ENCODE measurements around the gene NPR2. TPM values are rescaled to one million over a fixed set of nuclear protein-coding genes. Genes with fewer than 3 reads are reported as not detected.

Gene NPR2
- total RNA-seq: 10 to 100 TPM; 12.7 to 39.3 (median 34.5) TPM

DNA sequence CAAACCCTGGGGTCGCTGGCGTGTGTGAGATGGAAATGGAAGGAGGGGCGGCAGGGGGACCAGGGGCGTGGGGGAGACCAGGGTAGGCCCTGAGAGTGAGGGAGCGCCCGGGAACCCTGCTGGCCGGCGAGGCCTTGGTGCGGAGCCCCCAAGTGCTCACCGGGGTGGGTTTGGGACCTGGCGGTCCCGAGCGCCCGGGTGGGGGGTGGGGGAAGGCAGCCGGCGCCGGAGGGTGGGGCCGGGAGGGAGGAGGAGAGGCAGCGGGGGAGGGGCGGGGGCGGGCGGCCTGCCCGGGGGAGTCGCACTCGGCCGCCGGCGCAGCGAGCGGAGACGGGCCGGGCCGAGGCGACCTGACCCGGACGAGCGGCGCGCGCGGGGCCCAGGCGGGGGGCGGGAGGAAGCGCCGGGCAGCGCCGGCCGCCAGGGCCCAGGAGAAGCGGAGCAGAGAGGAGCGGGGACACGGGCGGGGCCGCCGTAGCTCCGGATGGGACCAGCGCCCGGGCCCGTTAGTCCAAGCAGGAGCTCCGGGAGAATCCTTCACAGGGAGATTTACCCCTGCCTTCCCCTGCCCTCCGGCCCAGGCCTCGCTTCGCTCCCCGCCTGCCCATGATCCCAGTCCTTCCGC, at the start of gene NPR2:
Gene NPR2 (plus strand): TSS at position 295 of the 625 bp plus-strand sequence. CDS start 818 bp downstream, outside the sequence.
- TF ChIP-seq EP300 (IDR thresholded peaks at IDR 0.05) (no peak), POLR2AphosphoS5 (IDR thresholded peaks at IDR 0.05) (no peak), POLR2A (IDR thresholded peaks at IDR 0.05) (peak; percentile 32 to 43)
- TF ChIP-seq, protein P1, sequence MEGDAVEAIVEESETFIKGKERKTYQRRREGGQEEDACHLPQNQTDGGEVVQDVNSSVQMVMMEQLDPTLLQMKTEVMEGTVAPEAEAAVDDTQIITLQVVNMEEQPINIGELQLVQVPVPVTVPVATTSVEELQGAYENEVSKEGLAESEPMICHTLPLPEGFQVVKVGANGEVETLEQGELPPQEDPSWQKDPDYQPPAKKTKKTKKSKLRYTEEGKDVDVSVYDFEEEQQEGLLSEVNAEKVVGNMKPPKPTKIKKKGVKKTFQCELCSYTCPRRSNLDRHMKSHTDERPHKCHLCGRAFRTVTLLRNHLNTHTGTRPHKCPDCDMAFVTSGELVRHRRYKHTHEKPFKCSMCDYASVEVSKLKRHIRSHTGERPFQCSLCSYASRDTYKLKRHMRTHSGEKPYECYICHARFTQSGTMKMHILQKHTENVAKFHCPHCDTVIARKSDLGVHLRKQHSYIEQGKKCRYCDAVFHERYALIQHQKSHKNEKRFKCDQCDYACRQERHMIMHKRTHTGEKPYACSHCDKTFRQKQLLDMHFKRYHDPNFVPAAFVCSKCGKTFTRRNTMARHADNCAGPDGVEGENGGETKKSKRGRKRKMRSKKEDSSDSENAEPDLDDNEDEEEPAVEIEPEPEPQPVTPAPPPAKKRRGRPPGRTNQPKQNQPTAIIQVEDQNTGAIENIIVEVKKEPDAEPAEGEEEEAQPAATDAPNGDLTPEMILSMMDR (IDR thresholded peaks at IDR 0.05): peak in 2 of 4 experiments; percentile 26 to 32
- Histone ChIP-seq H3K27ac (peak within 1 kb of the TSS; percentile 81 to 91 (median 89)), H3K36me3 (no peaks in the 10 kb centered on the region), H3K4me3 (peak within 1 kb of the TSS; percentile 58 to 69), H3K4me1 (peaks cover 5 to 54% (median 34%) of the 10 kb centered on the region in 3 donors), H3K27me3 (no peaks in the 10 kb centered on the region), H3K9me3 (no peaks in the 10 kb centered on the region)
- WGBS, 2 donors (ENCODE audit: low coverage in 1 of 2): 0 to 9% methylated on average over 1 to 9 of the region's 64 CpGs
- peak; percentile 81 for ATAC-seq

- 63 to 68% methylated on average over 2 to 7 of the region's 7 CpGs for WGBS, 2 donors (ENCODE audit: low coverage in 1 of 2)
- TF ChIP-seq POLR2AphosphoS5 (IDR thresholded peaks at IDR 0.05): no peak
- TF ChIP-seq POLR2A (IDR thresholded peaks at IDR 0.05): no peak
- TF ChIP-seq EP300 (IDR thresholded peaks at IDR 0.05): no peak
- TF ChIP-seq, protein P1 (IDR thresholded peaks at IDR 0.05): no peak
- no peaks in the 10 kb centered on the region for H3K9me3 ChIP-seq
- no peaks in the 10 kb centered on the region for H3K27me3 ChIP-seq
- peaks cover 0 to 84% of the 10 kb centered on the region in 2 donors for H3K36me3 ChIP-seq
- ATAC-seq: no peak
- H3K4me1 ChIP-seq: peaks cover 0 to 47% (median 13%) of the 10 kb centered on the region in 3 donors
- peak overlapping the region in 2 of 4 donors; percentile 8 to 12 for H3K27ac ChIP-seq
- no peak overlapping the region for H3K4me3 ChIP-seq
Observed at GRCh38 chr9:35741740-35742139, 49.7 kb upstream of the NPR2 start.

DNA sequence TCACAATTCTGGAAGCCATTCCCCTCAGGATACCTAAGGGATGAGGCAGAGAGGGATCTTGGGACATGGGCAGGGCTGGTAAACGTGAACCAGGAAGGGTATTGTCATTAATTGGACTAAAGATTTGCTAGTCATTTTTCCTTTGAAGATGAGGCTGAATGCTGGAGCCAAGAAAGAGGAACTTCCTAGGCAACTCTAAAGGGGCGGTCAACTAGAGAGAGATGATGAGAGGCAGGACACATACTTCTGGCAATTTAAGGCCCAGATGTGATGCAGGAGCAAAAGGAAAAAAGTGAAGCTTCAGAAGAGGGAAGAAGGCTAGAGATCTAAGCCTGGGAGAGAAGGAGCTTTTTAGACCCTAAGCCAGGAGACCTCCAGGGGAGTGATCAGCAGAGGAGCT, 47.9 kb upstream of the NPR2 start:
- Histone ChIP-seq H3K4me3 (no peak overlapping the region), H3K27ac (peak overlapping the region in 2 of 4 donors; percentile 36 to 58), H3K4me1 (peaks cover 0 to 58% (median 20%) of the 10 kb centered on the region in 3 donors), H3K27me3 (no peaks in the 10 kb centered on the region), H3K36me3 (peaks cover 0 to 67% of the 10 kb centered on the region in 2 donors), H3K9me3 (no peaks in the 10 kb centered on the region)
- TF ChIP-seq EP300 (IDR thresholded peaks at IDR 0.05): no peak
- no peak for TF ChIP-seq POLR2AphosphoS5 (IDR thresholded peaks at IDR 0.05)
- no peak for TF ChIP-seq POLR2A (IDR thresholded peaks at IDR 0.05)
- TF ChIP-seq, protein P1 (IDR thresholded peaks at IDR 0.05): no peak
- WGBS, 2 donors (ENCODE audit: low coverage in 1 of 2): 50 to 51% methylated on average over 2 of the region's 2 CpGs
- no peak for ATAC-seq

DNA sequence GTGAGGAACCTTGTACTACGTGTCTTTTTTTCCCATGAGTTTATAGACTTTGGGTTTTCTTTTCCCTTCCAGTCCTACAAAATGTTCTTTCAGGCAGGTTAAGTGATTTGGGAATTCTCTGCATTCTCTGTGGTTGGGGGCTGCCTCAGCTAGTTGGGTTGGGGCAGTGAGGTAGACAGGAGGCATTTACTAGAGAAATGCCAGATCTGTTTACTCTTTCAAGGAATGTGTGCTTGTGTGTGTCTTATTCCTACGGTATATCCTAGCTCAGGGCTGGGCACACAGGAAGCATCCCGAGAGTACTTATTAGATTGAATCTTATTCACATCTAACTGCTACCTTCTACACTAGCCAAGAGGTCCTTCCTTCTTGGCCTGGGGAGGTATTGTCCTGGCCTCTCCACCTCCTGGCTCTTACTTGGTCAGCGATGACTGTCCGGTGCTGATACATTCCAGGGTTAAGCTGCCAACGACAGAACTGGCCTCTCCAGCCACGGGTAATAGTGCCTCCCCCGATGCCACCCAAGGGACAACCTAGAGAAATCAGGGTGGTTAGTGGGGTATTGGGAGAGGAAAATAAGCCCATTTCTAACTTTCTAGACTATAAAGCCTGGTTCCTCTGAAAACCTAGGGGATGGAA, 47.4 kb upstream of the NPR2 start:
- H3K9me3 ChIP-seq: no peaks in the 10 kb centered on the region
- TF ChIP-seq, protein P1 (IDR thresholded peaks at IDR 0.05): no peak
- no peak for TF ChIP-seq POLR2A (IDR thresholded peaks at IDR 0.05)
- no peak for TF ChIP-seq POLR2AphosphoS5 (IDR thresholded peaks at IDR 0.05)
- TF ChIP-seq EP300 (IDR thresholded peaks at IDR 0.05): no peak
- H3K4me3 ChIP-seq: no peak overlapping the region
- peak overlapping the region in 3 of 4 donors; percentile 36 to 58 (median 39) for H3K27ac ChIP-seq
- H3K4me1 ChIP-seq: peaks cover 0 to 58% (median 20%) of the 10 kb centered on the region in 3 donors
- ATAC-seq: no peak
- no peaks in the 10 kb centered on the region for H3K27me3 ChIP-seq
- 58 to 87% methylated on average over 2 to 7 of the region's 8 CpGs for WGBS, 2 donors (ENCODE audit: low coverage in 1 of 2)
- peaks cover 0 to 61% of the 10 kb centered on the region in 2 donors for H3K36me3 ChIP-seq
